HG02970 (cell line): ENCODE data around the gene JAG1.

ENCODE experiments used
- ATAC-seq: cut with Tn5 transposase; IDR thresholded peaks from one replicate; pipeline ENCODE4 v1.9.1; 2021; ENCODE audit warnings: mild to moderate bottlenecking, moderate library complexity, moderate number of reproducible peaks; ENCODE audit not compliant: unreplicated experiment, low FRiP score

Gene JAG1

DNA sequence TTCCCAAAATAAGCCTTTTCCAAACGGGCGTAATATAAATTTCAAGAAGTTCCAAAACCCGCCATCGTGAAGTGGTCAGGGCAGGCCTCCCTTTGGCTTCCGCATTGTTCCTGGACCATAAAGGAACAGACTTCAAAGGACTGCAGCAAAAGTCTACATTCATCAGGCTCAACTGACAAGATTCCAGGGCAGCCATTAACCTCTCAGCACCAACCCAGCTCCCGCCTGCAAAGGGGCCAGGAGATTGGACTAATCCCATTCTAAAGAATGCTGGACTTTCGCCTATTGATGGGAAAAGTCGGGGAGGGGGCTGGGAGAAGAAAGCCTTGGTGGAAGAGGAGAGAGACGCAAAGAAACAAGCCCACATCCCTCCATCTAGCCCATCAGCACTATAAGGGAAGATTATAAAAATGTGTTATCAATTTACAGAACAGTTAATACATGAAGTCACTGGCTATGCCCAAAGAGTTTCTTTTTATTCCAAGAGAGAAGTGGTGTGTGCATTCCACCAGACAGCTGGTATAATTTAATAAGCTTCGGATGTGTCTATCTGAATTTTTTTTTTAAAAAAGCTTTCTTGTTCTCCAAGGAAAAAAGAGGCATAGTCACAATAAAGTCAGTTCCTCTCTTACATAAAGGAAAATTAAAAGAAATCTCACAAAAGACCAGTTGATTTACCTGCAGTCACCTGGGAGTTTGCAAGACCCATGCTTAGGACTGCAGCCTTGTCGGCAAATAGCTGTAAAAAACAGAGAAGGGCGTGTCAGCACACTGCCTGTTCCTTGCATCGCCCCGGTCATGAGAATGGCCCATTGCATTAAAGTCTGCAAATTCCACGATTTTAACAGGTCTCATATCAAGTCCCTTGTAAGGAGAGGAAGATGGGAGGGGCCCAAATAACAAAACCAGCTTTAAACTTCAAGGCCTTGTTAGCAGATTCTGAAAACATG lies 17.8 kb downstream of the JAG1 start:
- no peak for ATAC-seq

DNA sequence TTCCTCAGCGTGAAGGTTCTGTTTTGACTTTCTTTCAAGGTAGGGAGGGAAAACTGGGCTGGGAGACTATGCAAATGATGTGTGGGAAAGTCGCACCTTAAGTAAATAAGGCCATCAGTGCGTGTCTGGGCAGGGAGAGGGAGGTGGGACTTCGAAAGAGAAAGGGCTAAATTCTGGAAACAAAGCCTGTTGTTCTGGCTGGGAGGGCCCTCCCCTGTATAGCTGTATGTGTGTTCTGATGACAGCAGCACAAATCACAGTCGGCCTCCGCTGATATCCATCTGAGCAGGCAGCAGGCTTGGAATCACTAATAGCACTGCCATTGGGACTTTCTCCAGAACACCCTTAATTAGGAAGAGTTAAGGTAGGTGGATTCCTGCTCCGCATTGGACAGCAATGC lies 19.2 kb downstream of the JAG1 start:
- no peak for ATAC-seq

DNA sequence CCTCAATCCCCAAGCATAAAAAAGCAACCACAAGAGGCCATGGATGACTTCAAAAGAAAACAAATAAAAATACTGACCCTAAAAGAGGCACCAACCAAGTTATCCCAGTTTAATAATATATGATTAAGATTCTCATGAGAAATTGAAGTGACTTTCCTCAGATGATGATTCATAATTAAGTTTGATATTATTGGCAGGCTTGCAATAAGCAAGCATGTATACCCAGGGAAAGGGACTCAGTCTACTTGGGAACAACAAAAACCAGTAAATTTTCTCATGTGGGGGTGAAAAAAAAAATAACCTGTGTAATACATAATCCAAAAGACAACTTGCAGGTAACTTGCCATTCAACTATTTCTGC lies 19.6 kb downstream of the JAG1 start:
- no peak for ATAC-seq

DNA sequence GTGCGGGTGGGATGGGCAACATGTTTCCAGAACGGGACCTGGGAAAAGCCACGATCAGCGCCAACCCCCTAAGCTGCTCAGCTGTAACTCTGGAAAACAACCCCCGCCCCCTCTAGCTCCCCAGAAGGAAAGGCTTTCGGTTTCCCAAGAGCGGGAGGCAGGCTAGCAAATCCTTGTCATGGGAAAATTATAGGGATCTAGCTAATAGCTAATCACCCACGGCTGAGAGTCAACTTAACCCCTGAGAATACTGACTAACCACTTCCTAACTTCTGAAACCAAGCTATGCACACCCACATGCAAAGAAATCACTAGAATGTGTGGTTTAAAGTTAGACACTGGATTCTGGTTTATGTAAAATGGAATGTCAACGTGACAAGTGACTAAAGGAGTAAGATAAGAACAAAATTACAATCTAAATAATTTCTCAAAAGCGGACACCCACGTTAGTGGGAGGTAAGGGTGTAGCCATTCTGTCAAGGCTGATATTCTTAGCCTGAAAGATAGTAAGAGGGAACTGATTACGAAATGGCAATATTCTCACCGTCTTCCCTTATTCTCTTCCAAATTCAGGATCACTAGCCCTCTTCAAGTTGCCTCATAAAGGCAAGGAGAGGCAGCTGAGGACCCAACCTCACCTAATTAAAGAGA lies 20.1 kb downstream of the JAG1 start:
- ATAC-seq = no peak

DNA sequence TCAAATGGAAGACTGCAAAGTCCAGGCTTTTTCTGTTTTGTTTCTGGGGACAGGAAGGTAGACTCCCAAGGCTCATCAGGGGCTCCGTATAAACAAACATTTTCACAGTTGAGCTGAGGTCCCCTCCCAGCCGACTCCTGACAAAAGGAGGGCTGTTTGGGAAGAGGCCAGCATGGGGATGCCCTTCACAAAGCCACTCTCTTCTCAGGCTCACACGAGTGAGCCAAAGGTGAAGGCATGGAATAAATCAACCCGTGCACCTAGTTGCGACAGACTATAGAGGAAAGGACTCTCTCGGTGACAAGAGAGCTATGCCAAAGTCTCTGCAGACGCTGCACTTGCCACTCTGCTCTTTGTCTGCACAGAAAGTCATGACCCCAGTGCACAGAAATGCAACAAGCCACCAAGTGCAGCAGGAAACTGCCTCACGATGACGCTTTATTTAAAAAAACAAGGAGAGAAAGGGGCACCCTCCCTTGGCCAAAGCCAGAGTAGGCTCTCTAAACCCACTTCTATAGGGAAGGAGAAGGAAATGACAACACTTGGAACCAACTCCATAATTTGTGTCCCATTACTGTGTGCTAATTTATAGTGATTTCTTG lies 21.0 kb downstream of the JAG1 start:
- no peak for ATAC-seq

DNA sequence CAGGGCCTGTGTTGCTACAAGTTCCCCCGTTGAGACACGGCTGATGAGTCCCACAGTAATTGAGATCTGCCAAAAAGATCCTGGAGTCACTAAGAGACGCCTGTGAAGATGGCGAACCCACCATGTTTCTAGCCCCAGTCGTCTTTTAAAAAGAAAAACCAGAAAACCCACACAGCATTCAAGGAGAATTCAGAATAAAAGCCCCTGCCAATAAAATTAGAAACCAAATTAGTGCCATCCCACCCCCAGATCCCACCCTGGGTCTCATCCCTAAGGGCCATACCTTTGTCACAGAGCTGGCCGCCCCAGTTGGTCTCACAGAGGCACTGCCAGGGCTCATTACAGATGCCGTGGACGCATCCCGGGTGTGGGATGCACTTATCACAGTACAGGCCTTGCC lies 21.6 kb downstream of the JAG1 start:
- no peak for ATAC-seq

DNA sequence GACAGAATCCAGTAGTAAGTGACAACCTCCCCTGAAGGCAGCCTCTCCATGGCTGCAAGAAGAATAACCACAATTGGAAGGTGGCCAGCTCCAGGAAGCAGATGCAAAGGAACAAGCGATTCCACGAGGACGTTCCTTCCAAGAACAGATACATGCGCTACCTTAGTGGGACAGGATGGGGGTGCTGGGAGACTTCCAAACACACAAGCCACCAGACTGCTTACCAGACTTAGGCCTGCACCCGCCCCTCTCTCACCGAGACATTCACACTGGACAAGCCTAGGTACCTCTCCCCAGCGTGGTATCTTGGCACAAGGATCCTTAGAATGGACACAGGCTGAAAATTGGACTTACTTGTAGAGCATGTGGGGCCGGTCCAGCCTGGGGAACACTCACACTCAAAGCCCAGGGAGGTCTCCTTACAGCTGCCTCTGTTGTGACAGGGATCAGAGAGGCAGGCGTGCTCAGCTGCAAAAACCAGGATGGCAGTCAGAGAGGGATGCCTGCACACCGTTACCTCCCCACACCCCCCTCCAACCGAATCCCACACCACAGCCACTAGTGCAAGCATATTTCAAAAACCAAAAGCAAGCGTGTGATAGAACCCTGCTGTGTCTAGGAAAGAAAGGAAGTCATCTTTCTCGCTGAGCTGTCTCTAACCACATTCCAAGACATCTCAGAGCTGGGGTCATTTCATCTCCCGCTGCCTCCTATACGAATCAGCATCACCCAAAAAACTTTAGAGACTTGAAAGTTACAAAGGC lies 22.4 kb downstream of the JAG1 start:
- no peak for ATAC-seq

DNA sequence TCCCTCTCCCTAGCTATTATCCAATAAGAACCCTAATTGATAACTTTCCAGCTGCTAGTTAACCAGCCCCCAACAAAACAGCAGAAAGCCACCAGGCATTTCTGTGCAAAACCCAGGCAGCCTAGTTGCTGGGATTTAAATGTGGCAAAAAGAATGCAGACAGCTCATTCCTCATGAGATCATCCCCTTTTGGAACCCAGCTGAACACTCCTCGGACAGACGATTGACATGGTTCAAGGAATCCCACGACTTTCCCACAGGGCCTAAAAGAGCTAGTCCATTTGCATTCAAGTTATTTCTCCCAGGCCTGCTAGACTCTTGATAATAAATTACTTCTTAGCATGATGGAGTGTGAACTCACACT lies 24.0 kb downstream of the JAG1 start:
- ATAC-seq = no peak

DNA sequence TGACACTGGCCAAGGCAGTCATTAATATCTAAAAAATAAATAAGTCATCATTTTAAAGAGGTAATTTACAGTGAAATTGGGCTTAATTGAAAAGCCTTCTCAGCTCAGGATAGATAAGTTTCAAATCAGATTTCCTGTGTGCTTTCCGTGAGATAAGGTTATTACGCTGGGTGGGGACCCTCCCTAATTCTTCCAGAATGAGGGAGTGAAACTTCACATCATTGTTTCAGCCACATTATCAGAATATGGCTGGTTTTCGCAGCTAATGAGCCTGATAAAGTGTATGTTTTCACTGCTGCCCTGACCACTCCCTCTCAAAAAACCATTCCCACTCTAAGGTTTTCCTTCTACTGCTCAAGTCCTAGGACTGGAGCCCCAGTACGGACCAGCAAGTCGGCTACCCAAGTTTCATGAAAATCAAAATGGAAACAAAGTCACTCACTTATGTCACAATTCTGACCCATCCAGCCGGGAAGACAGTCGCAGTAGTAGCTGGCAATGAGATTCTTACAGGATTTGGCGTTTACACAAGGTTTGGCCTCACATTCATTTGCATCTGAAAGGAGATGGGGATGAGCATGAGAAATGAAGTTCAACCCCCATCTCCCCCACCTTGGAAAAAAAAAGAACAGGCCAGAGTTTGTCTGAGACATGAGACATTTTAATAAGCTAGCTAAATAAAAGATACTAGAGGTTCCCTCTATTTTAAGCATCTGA lies 24.6 kb downstream of the JAG1 start:
- ATAC-seq = no peak

DNA sequence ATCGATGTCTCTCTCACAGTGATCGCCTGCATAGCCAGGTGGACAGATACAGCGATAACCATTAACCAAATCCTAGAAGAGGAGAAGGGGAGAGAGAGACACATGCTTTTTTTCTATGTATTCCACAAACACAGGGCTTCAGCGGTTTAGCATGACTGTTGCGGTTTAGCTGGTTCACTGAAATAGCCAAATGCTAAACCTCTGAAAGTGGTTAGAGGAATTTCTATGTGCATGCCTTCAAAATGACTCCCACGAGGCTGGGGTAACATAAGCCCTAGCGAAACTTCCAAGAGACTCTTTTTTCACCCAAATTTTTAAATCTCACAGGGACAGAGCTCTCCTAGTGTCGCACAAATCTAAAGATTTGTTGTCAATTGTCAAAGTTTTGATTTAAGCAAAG lies 25.1 kb downstream of the JAG1 start:
- ATAC-seq = no peak

DNA sequence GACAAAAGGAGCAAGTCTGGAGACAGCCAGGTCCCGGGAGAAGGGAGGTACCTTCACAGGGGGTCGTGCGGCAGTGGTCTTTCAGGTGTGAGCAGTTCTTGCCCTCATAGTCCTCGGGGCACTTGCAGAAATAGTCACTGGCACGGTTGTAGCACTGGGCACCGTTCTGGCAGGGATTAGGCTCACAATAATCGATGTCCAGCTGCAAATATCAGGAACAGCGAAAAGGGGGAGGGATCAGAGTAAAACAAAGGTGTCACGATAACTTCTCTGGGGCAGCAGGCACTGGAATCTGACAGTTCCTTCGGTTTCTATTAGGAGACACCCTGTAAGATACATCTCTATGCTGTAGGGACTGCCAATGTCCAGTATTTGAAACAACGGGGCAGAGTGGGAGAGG lies 25.9 kb downstream of the JAG1 start:
- ATAC-seq = no peak

DNA sequence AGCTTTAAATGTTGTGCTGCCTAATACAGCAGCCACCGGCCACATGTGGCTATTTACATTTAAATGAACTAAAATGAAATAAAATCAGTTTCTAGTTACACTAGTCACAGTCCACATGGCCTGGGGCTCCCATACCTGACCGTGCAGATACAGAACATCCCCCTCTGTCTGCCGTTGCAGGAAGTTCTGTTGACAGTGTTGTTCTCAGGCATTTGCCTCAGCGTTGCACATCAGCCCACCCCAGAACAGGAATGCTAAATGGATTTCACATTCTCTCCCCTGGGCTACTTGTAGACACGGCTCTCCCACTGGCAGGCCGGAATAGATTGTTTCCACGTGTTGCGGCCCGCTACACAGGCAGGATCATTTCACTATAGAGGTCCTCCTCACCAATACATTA lies 26.3 kb downstream of the JAG1 start:
- ATAC-seq = no peak

DNA sequence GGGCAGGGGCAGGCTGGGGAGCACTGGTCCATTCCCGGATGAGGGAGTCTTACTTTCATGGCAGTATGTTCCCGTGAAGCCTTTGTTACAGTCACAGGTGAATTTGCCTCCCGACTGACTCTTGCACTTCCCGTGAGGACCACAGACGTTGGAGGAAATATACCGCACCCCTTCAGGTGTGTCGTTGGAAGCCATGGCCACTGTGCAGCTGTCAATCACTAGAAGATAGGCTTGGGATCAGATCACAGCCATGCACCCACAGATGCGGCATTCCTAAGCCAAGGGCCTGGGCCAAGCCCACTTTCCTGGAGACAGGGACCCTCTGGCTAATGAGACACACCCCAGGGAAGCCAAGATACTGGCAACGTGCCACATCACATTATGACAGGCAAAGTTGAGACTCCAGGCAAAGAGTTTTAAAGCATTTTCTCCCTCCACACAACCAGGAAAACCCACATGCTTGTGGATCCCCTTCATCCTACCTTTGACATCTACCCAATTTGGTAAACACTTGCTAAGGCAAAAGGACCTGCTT lies 26.8 kb downstream of the JAG1 start:
- ATAC-seq = no peak

DNA sequence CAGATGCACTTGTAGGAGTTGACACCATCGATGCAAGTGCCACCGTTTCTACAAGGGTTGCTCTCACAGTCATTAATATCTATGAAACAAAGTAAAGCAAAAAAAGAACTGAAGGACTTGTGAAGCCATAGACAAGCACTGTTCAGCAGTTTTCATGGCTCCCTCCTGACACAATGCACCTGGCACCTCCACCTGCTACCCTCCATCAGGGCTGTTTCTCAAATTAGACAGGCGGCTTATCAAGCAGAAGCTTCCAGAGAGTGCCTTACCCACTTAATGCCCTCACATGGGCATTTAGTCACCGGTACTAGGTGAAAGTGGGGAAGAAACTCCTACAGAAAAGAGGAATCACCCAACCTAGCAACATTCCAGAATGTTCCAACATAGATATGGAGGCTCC lies 27.8 kb downstream of the JAG1 start:
- ATAC-seq = no peak

DNA sequence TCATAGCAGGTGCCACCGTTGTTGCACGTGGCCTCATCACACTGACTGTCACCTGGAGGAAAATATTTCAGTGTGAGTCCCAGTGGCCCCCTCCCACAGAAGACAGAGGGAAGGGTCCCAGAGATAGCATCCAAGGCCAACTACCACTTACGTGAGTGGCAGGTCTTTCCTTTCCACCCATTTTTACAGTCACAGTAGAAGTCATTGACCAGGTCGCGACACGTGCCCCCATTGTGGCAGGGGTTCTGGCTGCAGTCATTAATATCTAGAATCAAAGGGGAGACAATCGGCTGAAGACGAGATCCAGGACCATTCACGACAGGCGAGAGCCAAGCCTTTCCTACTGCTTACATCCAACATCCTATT lies 28.6 kb downstream of the JAG1 start:
- ATAC-seq = no peak

DNA sequence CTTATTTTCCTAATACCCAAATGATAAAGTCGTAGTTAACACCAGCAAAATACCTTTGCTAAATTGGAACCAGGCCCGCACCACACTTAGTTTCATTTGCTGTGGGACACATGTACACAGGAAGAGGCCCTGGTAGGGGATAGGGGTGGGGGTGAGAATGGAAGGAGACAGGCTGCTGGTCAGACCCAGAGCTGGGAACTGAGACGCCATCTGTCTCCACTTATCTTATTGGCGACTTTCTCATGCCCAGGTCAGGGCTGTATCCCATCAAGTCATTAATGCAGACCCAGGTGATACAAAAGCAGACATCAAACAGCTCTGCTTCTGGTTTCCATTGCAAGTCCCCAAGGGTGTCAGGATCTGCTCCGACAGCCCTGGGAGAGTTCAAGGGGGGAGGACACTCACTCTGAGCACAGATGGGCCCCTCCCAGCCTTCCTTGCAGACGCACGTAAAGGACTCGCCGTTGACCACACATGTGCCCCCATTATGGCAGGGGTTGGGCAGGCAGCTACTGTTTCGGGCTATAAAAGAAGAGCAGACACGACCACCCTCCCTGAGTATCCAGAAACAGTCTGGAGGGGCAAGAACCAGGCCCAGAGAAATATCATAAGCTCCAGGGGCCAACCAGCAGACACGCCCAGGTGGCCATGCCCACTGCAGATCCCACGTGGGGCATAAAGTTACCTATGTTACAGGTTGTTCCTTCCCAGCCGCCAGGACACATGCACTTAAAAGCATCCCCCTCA lies 29.2 kb downstream of the JAG1 start:
- no peak for ATAC-seq

DNA sequence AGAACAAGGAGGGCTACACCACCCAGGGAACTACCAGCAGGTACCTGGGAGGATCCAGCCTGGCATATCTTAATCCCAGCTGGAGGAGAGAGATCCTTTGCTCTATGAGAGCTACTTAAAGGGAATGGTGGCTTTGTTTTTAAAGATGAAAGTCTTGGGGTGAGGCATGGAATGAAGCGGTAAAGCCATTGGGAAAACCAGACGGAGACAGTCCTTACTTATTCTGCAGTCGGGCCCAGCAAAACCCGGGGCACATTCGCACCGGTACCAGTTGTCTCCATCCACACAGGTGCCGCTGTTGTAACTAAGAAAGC lies 30.3 kb downstream of the JAG1 start:
- no peak for ATAC-seq

DNA sequence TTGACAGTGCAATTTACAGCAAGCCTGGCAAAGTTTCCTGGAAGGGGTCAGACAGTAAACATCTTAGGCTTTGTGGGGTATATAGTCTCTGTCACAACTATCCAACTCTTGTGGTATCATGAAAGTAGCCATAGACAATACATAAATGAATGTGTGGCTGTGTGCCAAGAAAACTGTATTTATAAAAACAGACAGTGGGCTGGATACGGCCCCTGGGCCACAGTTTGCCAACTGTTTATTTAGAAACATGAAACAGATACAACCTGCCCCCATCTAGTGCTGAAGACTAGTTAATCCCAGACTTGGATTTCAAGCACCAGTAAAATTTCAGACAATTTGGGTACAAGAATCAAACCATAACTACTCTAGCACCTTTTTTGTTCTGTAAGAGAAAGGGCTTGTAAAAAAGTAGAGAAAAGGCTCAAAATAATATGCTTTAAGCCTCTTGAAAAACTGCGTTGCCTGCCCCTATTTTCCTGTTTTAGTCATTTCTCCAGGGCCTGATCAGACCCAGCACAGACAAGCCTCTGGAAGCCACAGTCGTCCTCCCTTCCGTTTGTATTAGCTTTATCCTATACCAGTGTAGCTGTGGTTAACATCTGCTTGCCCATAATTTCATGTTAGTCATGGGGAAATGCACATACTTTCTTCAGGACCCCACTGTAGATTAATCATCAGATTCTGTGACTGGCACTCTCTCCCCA lies 30.8 kb downstream of the JAG1 start:
- ATAC-seq = no peak

DNA sequence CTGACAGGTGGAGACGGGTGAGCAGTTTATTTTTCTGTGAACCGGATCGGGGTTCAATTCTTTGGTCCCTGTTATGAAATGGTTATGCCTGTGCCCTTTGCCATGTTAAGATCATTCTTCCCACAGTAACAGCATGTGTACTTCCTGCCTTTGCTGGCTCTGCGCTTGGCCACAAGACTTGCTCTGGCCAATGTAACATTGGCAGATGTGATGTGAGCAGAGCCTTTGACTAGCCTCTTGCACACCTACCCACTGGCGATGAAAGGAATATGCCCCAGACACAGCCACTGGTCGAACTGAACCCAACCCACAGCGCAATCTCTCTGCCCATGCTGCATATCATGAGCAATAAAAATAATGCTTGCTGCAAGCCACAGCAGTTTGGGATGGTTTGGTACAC lies 31.9 kb downstream of the JAG1 start:
- no peak for ATAC-seq
